ENCODE measurements around the gene CAMK1G. TPM values are rescaled to one million over a fixed set of nuclear protein-coding genes. Genes with fewer than 3 reads are reported as not detected.

Gene CAMK1G
- total RNA-seq, 1 experiment from 2014 or later = 2.3 TPM

- in situ Hi-C loops (cut with HindIII; ENCODE audit: low sequenced_read_pairs) = no loop called here
- DNase-seq (ENCODE audit: low spot score) = no peak
Observed at GRCh38 chr1:209594440-209594839, 10.9 kb downstream of the CAMK1G start.

- no peak for DNase-seq (ENCODE audit: low spot score)
Observed at GRCh38 chr1:209595028-209595427, 11.5 kb downstream of the CAMK1G start.

GRCh38 chr1:209595599-209596285 lies 12.2 kb downstream of the CAMK1G start:
- in situ Hi-C loops (cut with HindIII; ENCODE audit: low sequenced_read_pairs) = no loop called here
- DNase-seq (ENCODE audit: low spot score) = no peak

More at GRCh38 chr1:209595028-209595427, 11.5 kb downstream of the CAMK1G start:
- in situ Hi-C loops (cut with HindIII; ENCODE audit: low sequenced_read_pairs) = no loop called here

GRCh38 chr1:209597499-209597898 lies 14.0 kb downstream of the CAMK1G start:
- in situ Hi-C loops (cut with HindIII; ENCODE audit: low sequenced_read_pairs) = no loop called here
- no peak for DNase-seq (ENCODE audit: low spot score)

- DNase-seq (ENCODE audit: low spot score) = no peak
- in situ Hi-C loops (cut with HindIII; ENCODE audit: low sequenced_read_pairs) = no loop called here
Observed at GRCh38 chr1:209598227-209598626, 14.7 kb downstream of the CAMK1G start.

GRCh38 chr1:209600541-209600940 lies 17.0 kb downstream of the CAMK1G start:
- no peak for DNase-seq (ENCODE audit: low spot score)
- in situ Hi-C loops (cut with HindIII; ENCODE audit: low sequenced_read_pairs) = no loop called here

GRCh38 chr1:209601809-209602657 lies 18.5 kb downstream of the CAMK1G start:
- peak; percentile 71 for DNase-seq (ENCODE audit: low spot score)
- in situ Hi-C loops (cut with HindIII; ENCODE audit: low sequenced_read_pairs) = no loop called here

- in situ Hi-C loops (cut with HindIII; ENCODE audit: low sequenced_read_pairs) = no loop called here
- DNase-seq (ENCODE audit: low spot score) = no peak
Observed at GRCh38 chr1:209603877-209604276, 20.4 kb downstream of the CAMK1G start.

GRCh38 chr1:209607102-209607794 lies 23.7 kb downstream of the CAMK1G start:
- DNase-seq (ENCODE audit: low spot score) = no peak
- in situ Hi-C loops (cut with HindIII; ENCODE audit: low sequenced_read_pairs) = no loop called here

- in situ Hi-C loops (cut with HindIII; ENCODE audit: low sequenced_read_pairs) = no loop called here
Observed at GRCh38 chr1:209607795-209608178, 24.3 kb downstream of the CAMK1G start.

GRCh38 chr1:209609041-209609790 lies 25.7 kb downstream of the CAMK1G start:
- no peak for DNase-seq (ENCODE audit: low spot score)
- in situ Hi-C loops (cut with HindIII; ENCODE audit: low sequenced_read_pairs) = no loop called here

More at GRCh38 chr1:209607795-209608178, 24.3 kb downstream of the CAMK1G start:
- DNase-seq (ENCODE audit: low spot score) = no peak

- in situ Hi-C loops (cut with HindIII; ENCODE audit: low sequenced_read_pairs) = no loop called here
- no peak for DNase-seq (ENCODE audit: low spot score)
Observed at GRCh38 chr1:209609791-209610630, 26.5 kb downstream of the CAMK1G start.

- in situ Hi-C loops (cut with HindIII; ENCODE audit: low sequenced_read_pairs) = no loop called here
Observed at GRCh38 chr1:209610631-209610905, 27.1 kb downstream of the CAMK1G start.

GRCh38 chr1:209611771-209612570 lies 28.5 kb downstream of the CAMK1G start:
- DNase-seq (ENCODE audit: low spot score) = no peak
- in situ Hi-C loops (cut with HindIII; ENCODE audit: low sequenced_read_pairs) = no loop called here

More at GRCh38 chr1:209610631-209610905, 27.1 kb downstream of the CAMK1G start:
- DNase-seq (ENCODE audit: low spot score) = no peak

- in situ Hi-C loops (cut with HindIII; ENCODE audit: low sequenced_read_pairs) = no loop called here
- no peak for DNase-seq (ENCODE audit: low spot score)
Observed at GRCh38 chr1:209612646-209613399, 29.3 kb downstream of the CAMK1G start.

- no peak for DNase-seq (ENCODE audit: low spot score)
- in situ Hi-C loops (cut with HindIII; ENCODE audit: low sequenced_read_pairs) = no loop called here
Observed at GRCh38 chr1:209613400-209614150, 30.1 kb downstream of the CAMK1G start.

GRCh38 chr1:209614151-209614420 lies 30.6 kb downstream of the CAMK1G start:
- in situ Hi-C loops (cut with HindIII; ENCODE audit: low sequenced_read_pairs) = no loop called here
- DNase-seq (ENCODE audit: low spot score) = no peak

All from G401 (cell line).